Astrocyte (in vitro differentiated cells and primary cell): Measurements from ENCODE around the gene RINL. TPM values are rescaled to one million over a fixed set of nuclear protein-coding genes. Genes with fewer than 3 reads are reported as not detected.

Source experiments
- DNase-seq: peaks from one replicate; pipeline ENCODE4 v3.0.0-alpha.2; 2010; ENCODE audit warnings: low read depth
- FAIRE-seq: peaks from 2 replicates; lab custom pipeline; 2011; peaks lifted over from hg19 to GRCh38; lab: Jason Lieb, UNC
- H2AFZ ChIP-seq: 2 replicates; pipeline ENCODE4 v1.6.0; 2012; ENCODE audit warnings: low read depth, low read length, inconsistent platforms
- H3K27ac ChIP-seq: 2 replicates; pipeline ENCODE4 v1.5.1; 2011; ENCODE audit warnings: low read depth, low read length, inconsistent platforms
- H3K27me3 ChIP-seq: 2 replicates; pipeline ENCODE4 v1.6.0; 2011; ENCODE audit warnings: low read length, inconsistent platforms; ENCODE audit not compliant: insufficient read depth
- H3K36me3 ChIP-seq: 2 replicates; pipeline ENCODE4 v1.5.1; 2011; ENCODE audit warnings: low read length, inconsistent platforms; ENCODE audit not compliant: insufficient read depth
- H3K4me1 ChIP-seq: 2 replicates; pipeline ENCODE4 v1.5.1; 2011; ENCODE audit warnings: low read length, inconsistent platforms; ENCODE audit not compliant: insufficient read depth
- H3K4me2 ChIP-seq: 2 replicates; pipeline ENCODE4 v1.6.0; 2012; ENCODE audit warnings: low read length, inconsistent platforms
- H3K4me3 ChIP-seq: 2 replicates; pipeline ENCODE4 v1.5.1; 2011; ENCODE audit warnings: low read depth, mild to moderate bottlenecking, low read length, inconsistent platforms; ENCODE audit not compliant: insufficient read depth
- H3K79me2 ChIP-seq: 2 replicates; pipeline ENCODE4 v1.6.0; 2012; ENCODE audit warnings: mild to moderate bottlenecking, low read length, inconsistent platforms; ENCODE audit not compliant: insufficient read depth
- H3K9ac ChIP-seq: 2 replicates; pipeline ENCODE4 v1.6.0; 2012; ENCODE audit warnings: mild to moderate bottlenecking, low read length, inconsistent platforms
- H3K9me3 ChIP-seq: 2 replicates; pipeline ENCODE4 v1.5.1; 2012; ENCODE audit warnings: low read depth, mild to moderate bottlenecking, low read length, inconsistent platforms; ENCODE audit not compliant: insufficient read depth
- H4K20me1 ChIP-seq: 2 replicates; pipeline ENCODE4 v1.6.0; 2012; ENCODE audit warnings: low read length, inconsistent platforms; ENCODE audit not compliant: insufficient read depth
- H3K27ac Mint-ChIP-seq: one replicate; pipeline ENCODE4 v1.8.0; 2021; ENCODE audit warnings: mild to moderate bottlenecking, mixed read lengths; ENCODE audit not compliant: unreplicated experiment
- H3K27me3 Mint-ChIP-seq: one replicate; pipeline ENCODE4 v1.8.0; 2021; ENCODE audit warnings: low read depth, mixed read lengths; ENCODE audit not compliant: unreplicated experiment
- H3K36me3 Mint-ChIP-seq: one replicate; pipeline ENCODE4 v1.8.0; 2021; ENCODE audit warnings: low read depth, mixed read lengths; ENCODE audit not compliant: unreplicated experiment
- H3K4me1 Mint-ChIP-seq: one replicate; pipeline ENCODE4 v1.8.0; 2021; ENCODE audit warnings: low read depth, mixed read lengths; ENCODE audit not compliant: unreplicated experiment
- H3K4me3 Mint-ChIP-seq: one replicate; pipeline ENCODE4 v1.8.0; 2021; ENCODE audit warnings: mild to moderate bottlenecking, moderate library complexity, mixed read lengths; ENCODE audit not compliant: unreplicated experiment
- H3K9me3 Mint-ChIP-seq: one replicate; pipeline ENCODE4 v1.8.0; 2021; ENCODE audit warnings: mild to moderate bottlenecking, mixed read lengths; ENCODE audit not compliant: unreplicated experiment
- CTCF ChIP-seq: IDR thresholded peaks from 2 replicates; pipeline ENCODE4 v1.5.1; 2011; ENCODE audit warnings: low read depth, mild to moderate bottlenecking, inconsistent platforms, low read length, moderate library complexity; ENCODE audit not compliant: insufficient read depth
- EZH2 ChIP-seq: IDR thresholded peaks from 2 replicates; pipeline ENCODE4 v1.6.1; 2012; ENCODE audit warnings: mild to moderate bottlenecking, low read length, inconsistent platforms; ENCODE audit not compliant: insufficient read depth
- total RNA-seq: library from RNA; stranded (reverse); gene quantifications from 2 replicates; pipeline ENCODE4 v1.2.1, GENCODE V29; 2021

The RINL gene
- total RNA-seq, 1 donor from 2014 or later = 1.3 TPM

DNA sequence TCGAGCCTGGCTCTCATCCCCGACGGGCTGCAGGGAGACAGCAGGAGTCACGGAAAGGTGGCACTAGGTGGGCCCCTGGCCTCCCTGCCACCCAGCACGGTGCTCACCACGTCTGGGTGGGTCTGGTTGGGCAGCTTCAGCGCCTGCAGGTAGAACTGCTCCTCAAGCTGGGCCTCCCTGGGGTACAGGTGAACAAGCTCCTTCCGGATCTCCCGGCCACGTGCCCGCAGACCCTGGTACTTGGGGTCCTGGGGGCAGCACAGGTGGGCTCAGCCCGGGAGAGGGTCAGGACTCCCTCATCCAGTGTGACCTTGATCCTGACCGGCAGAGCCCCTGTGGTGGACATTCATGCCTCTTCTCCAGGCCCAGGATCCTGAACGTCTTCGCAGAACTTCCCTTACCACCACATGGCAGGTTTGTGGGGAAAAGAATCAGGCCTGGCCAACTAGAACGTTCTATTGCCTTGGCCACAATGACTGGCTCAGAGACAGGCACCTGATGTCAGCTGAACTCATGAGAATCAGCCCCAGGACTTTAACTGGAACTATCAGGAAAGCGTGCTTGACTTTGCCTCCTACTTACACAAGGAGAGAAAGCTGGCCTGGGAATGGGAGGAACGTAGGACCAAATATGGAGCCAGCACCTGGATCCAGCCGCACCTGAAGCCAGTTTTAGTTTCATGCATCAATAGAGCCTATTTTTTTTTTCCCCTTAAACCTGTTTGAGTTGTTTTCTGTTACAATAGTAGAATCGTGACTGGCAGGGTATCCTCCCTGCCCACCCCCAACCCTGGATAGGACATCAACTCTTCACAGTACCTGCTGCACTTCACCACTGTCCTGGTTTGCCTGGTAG lies 43.6 kb upstream of the RINL start:
- no peaks in the 10 kb centered on the region for H3K4me1 ChIP-seq
- H3K9ac ChIP-seq = no peak overlapping the region
- no peak overlapping the region for H3K4me2 ChIP-seq
- H3K36me3 ChIP-seq = peaks cover 4% of the 10 kb centered on the region
- Mint-ChIP-seq H3K36me3 (peaks cover 20% of the 10 kb centered on the region), H3K4me1 (no peaks in the 10 kb centered on the region), H3K4me3 (no peak overlapping the region), H3K27ac (no peak overlapping the region), H3K27me3 (no peaks in the 10 kb centered on the region), H3K9me3 (no peaks in the 10 kb centered on the region)
- H3K27me3 ChIP-seq = no peaks in the 10 kb centered on the region
- peaks cover 8% of the 10 kb centered on the region for H4K20me1 ChIP-seq
- no peaks in the 10 kb centered on the region for H3K79me2 ChIP-seq
- no peak for FAIRE-seq
- TF ChIP-seq EZH2 (no peak), CTCF (no peak)
- no peak for DNase-seq
- H3K9me3 ChIP-seq = no peaks in the 10 kb centered on the region
- H2AFZ ChIP-seq = no peak overlapping the region
- H3K4me3 ChIP-seq = no peak overlapping the region
- H3K27ac ChIP-seq = no peak overlapping the region

GRCh38 chr19:38920602-38921419 lies 42.7 kb upstream of the RINL start:
- FAIRE-seq (no peak), DNase-seq (no peak)
- no peaks in the 10 kb centered on the region for H3K9me3 ChIP-seq
- H3K27me3 ChIP-seq = no peaks in the 10 kb centered on the region
- no peak overlapping the region for H2AFZ ChIP-seq
- no peak for TF ChIP-seq CTCF
- no peak for TF ChIP-seq EZH2
- no peak overlapping the region for H3K9ac ChIP-seq
- H3K27ac ChIP-seq = no peak overlapping the region
- H3K27me3 Mint-ChIP-seq = no peaks in the 10 kb centered on the region
- no peaks in the 10 kb centered on the region for H3K4me1 Mint-ChIP-seq
- no peak overlapping the region for H3K4me3 Mint-ChIP-seq
- H3K36me3 Mint-ChIP-seq = peaks cover 20% of the 10 kb centered on the region
- no peak overlapping the region for H3K27ac Mint-ChIP-seq
- H3K4me3 ChIP-seq = no peak overlapping the region
- no peak overlapping the region for H3K4me2 ChIP-seq
- no peaks in the 10 kb centered on the region for H3K9me3 Mint-ChIP-seq
- no peaks in the 10 kb centered on the region for H3K79me2 ChIP-seq
- H3K4me1 ChIP-seq = no peaks in the 10 kb centered on the region
- peaks cover 8% of the 10 kb centered on the region for H4K20me1 ChIP-seq
- peaks cover 4% of the 10 kb centered on the region for H3K36me3 ChIP-seq
